ENCODE measurements around the gene HES2.

DNA sequence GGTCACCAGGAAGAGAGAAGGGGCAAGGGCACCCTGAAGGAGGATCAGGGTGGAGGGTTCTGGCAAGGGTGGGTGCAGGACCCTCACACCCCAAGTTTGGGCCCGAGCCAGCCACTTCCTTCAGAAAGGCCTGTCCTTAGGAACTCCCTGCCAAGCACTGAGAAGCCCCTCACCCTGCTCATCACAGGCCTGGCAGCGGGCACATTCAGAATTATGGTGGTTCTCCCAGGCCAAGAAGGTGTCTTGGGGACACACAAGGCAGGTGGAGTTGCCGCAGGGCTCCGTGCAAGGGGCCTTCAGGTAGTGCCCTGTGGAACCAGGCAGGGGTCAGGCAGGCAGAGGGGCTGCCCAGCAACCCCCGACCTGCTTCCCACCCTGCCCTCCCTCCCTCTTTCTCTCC, 45.2 kb upstream of the HES2 start:
- TF ChIP-seq, protein P1, sequence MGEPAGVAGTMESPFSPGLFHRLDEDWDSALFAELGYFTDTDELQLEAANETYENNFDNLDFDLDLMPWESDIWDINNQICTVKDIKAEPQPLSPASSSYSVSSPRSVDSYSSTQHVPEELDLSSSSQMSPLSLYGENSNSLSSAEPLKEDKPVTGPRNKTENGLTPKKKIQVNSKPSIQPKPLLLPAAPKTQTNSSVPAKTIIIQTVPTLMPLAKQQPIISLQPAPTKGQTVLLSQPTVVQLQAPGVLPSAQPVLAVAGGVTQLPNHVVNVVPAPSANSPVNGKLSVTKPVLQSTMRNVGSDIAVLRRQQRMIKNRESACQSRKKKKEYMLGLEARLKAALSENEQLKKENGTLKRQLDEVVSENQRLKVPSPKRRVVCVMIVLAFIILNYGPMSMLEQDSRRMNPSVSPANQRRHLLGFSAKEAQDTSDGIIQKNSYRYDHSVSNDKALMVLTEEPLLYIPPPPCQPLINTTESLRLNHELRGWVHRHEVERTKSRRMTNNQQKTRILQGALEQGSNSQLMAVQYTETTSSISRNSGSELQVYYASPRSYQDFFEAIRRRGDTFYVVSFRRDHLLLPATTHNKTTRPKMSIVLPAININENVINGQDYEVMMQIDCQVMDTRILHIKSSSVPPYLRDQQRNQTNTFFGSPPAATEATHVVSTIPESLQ (CRISPR knock-in tag; IDR thresholded peaks at IDR 0.05), result no peak
- TF ChIP-seq ZFX (CRISPR knock-in tag; IDR thresholded peaks at IDR 0.05) (no peak), SMAD4 (CRISPR knock-in tag; conservative IDR thresholded peaks at IDR 0.05) (no peak), SP2 (IDR thresholded peaks at IDR 0.05; ENCODE audit: extremely low read depth, low read depth, low read length, poor library complexity, severe bottlenecking) (no peak), MEF2A (IDR thresholded peaks at IDR 0.05; ENCODE audit: control insufficient read depth, low read depth, low read length) (no peak)
- TF ChIP-seq, protein P2, sequence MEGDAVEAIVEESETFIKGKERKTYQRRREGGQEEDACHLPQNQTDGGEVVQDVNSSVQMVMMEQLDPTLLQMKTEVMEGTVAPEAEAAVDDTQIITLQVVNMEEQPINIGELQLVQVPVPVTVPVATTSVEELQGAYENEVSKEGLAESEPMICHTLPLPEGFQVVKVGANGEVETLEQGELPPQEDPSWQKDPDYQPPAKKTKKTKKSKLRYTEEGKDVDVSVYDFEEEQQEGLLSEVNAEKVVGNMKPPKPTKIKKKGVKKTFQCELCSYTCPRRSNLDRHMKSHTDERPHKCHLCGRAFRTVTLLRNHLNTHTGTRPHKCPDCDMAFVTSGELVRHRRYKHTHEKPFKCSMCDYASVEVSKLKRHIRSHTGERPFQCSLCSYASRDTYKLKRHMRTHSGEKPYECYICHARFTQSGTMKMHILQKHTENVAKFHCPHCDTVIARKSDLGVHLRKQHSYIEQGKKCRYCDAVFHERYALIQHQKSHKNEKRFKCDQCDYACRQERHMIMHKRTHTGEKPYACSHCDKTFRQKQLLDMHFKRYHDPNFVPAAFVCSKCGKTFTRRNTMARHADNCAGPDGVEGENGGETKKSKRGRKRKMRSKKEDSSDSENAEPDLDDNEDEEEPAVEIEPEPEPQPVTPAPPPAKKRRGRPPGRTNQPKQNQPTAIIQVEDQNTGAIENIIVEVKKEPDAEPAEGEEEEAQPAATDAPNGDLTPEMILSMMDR (IDR thresholded peaks at IDR 0.05 in 2 of 3, conservative IDR thresholded peaks at IDR 0.05 in 1 of 3; ENCODE audit: insufficient read depth in 2 of 3, low read depth in 1 of 3, low read length in 3 of 3), result no peak
- TF ChIP-seq, protein P3, sequence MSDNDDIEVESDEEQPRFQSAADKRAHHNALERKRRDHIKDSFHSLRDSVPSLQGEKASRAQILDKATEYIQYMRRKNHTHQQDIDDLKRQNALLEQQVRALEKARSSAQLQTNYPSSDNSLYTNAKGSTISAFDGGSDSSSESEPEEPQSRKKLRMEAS (CRISPR knock-in tag; IDR thresholded peaks at IDR 0.05), result no peak

Measured in K562 (cell line).